ENCODE data around the gene NUMBL.
"Not testable (repeated sequence)": the region's sequence is repeated elsewhere in the genome, so short reads cannot be mapped to it uniquely, and the experiment has no call there.

NUMBL gene

GRCh38 chr19:40659116-40659515, 31.3 kb downstream of the NUMBL start:
- Histone ChIP-seq H3K27ac (no peak overlapping the region), H3K9me3 (ENCODE audit: severe bottlenecking) (no peaks in the 10 kb centered on the region), H3K36me3 (no peaks in the 10 kb centered on the region), H3K27me3 (ENCODE audit: insufficient read depth, low read depth, severe bottlenecking) (no peaks in the 10 kb centered on the region), H3K4me3 (ENCODE audit: low read depth, low read length) (no peak overlapping the region)
- no peak for DNase-seq
- no peak for TF ChIP-seq CTCF (IDR thresholded peaks at IDR 0.05; ENCODE audit: low read depth, low read length)

- H3K27me3 ChIP-seq (ENCODE audit: insufficient read depth, low read depth, severe bottlenecking) = no peaks in the 10 kb centered on the region
- no peak overlapping the region for H3K4me3 ChIP-seq (ENCODE audit: low read depth, low read length)
- TF ChIP-seq CTCF (IDR thresholded peaks at IDR 0.05; ENCODE audit: low read depth, low read length) = no peak
- no peak for DNase-seq
- no peak overlapping the region for H3K27ac ChIP-seq
- no peaks in the 10 kb centered on the region for H3K36me3 ChIP-seq
- H3K9me3 ChIP-seq (ENCODE audit: severe bottlenecking) = no peaks in the 10 kb centered on the region
These were observed 32.4 kb downstream of the NUMBL start for GRCh38 chr19:40658031-40658430.

GRCh38 chr19:40655684-40656083, 34.8 kb downstream of the NUMBL start:
- H3K36me3 ChIP-seq; H3K27ac ChIP-seq; H3K27me3 ChIP-seq (ENCODE audit: insufficient read depth, low read depth, severe bottlenecking); DNase-seq; H3K4me3 ChIP-seq (ENCODE audit: low read depth, low read length); H3K9me3 ChIP-seq (ENCODE audit: severe bottlenecking): not testable (repeated sequence)

GRCh38 chr19:40652303-40652702, 38.1 kb downstream of the NUMBL start:
- H3K4me3 ChIP-seq (ENCODE audit: low read depth, low read length); H3K27ac ChIP-seq; H3K27me3 ChIP-seq (ENCODE audit: insufficient read depth, low read depth, severe bottlenecking); H3K36me3 ChIP-seq; H3K9me3 ChIP-seq (ENCODE audit: severe bottlenecking); DNase-seq: not testable (repeated sequence)

GRCh38 chr19:40650749-40651305, 39.6 kb downstream of the NUMBL start:
- Histone ChIP-seq H3K27me3 (ENCODE audit: insufficient read depth, low read depth, severe bottlenecking) (no peaks in the 10 kb centered on the region), H3K9me3 (ENCODE audit: severe bottlenecking) (no peaks in the 10 kb centered on the region), H3K4me3 (ENCODE audit: low read depth, low read length) (no peak overlapping the region), H3K27ac (no peak overlapping the region), H3K36me3 (no peaks in the 10 kb centered on the region)
- DNase-seq = no peak
- no peak for TF ChIP-seq CTCF (IDR thresholded peaks at IDR 0.05; ENCODE audit: low read depth, low read length)

- not testable (repeated sequence) for H3K36me3 ChIP-seq; H3K4me3 ChIP-seq (ENCODE audit: low read depth, low read length); H3K27ac ChIP-seq; H3K9me3 ChIP-seq (ENCODE audit: severe bottlenecking); H3K27me3 ChIP-seq (ENCODE audit: insufficient read depth, low read depth, severe bottlenecking); DNase-seq
These were observed 40.4 kb downstream of the NUMBL start for GRCh38 chr19:40649903-40650675.

GRCh38 chr19:40646743-40647254, 43.7 kb downstream of the NUMBL start:
- H3K9me3 ChIP-seq (ENCODE audit: severe bottlenecking) = no peaks in the 10 kb centered on the region
- no peak overlapping the region for H3K27ac ChIP-seq
- no peaks in the 10 kb centered on the region for H3K27me3 ChIP-seq (ENCODE audit: insufficient read depth, low read depth, severe bottlenecking)
- no peak for TF ChIP-seq CTCF (IDR thresholded peaks at IDR 0.05; ENCODE audit: low read depth, low read length)
- no peak overlapping the region for H3K4me3 ChIP-seq (ENCODE audit: low read depth, low read length)
- no peaks in the 10 kb centered on the region for H3K36me3 ChIP-seq
- no peak for DNase-seq
